ENCODE data around the gene GTF2F1. TPM values are rescaled to one million over a fixed set of nuclear protein-coding genes. Genes with fewer than 3 reads are reported as not detected.

GTF2F1 gene
- total RNA-seq, 1 experiment from 2014 or later = 67.2 TPM

DNA sequence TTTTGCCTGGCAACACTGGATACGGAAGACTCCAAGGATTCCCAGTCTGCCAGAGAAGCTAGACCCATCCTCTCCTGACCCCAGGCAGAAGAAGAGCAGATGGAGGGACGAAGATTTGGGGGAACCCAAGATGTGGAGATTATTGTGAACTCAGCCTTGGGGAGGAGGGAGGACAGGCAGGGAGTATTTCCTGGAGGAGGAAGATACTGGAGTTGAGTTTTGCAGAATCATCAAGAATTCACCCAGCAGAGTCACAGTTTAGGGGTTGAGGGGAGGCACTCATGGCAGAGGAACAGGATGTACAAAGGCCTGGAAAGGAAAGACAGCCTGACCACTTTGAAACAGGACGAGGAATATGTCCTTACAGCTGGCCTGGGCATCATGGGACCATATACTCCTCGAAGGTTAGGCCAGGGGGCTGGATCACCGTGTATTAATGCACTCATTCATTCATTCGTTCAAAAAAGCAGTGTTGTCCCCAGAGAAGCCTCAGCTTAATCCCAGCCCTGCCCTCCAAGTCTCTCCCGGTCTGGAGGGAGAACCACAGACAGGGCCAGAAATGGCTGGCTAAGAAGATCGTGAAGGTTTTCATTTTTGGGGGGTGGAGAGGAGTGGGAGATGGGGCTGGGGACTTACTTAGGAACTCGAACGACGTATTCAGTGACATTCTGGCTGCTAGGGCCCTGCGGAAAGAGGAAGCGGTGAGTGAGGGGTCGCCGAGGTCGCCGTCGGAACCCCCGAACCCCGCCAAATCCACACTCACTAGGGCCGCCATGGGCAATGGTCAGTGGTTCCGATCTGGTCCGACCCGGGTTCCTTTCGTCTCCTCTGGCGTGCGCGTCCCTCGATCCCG lies 517 bp downstream of the GTF2F1 start:
- H3K27me3 Mint-ChIP-seq (ENCODE audit: low read depth) = no peaks in the 10 kb centered on the region
- Histone ChIP-seq H2BK5ac (ENCODE audit: insufficient read length, low read length) (no peak overlapping the region), H4K91ac (ENCODE audit: insufficient read length, low read depth, low read length) (no peak overlapping the region), H3K9me3 (ENCODE audit: control insufficient read depth, low read depth, low read length) (no peaks in the 10 kb centered on the region), H4K8ac (replicated peaks; ENCODE audit: insufficient read length, low read depth, low read length) (no peak overlapping the region), H2AK5ac (ENCODE audit: insufficient read length, low read length) (no peak overlapping the region), H4K5ac (ENCODE audit: insufficient read length, low read depth, low read length) (no peak overlapping the region), H3K14ac (ENCODE audit: insufficient read depth, low read length) (no peak overlapping the region; the same call in 1 of the 2 replicates), H2BK120ac (ENCODE audit: low read depth, low read length, poor library complexity, severe bottlenecking) (no peak overlapping the region), H3K27me3 (ENCODE audit: insufficient read depth, low read length) (no peaks in the 10 kb centered on the region), H3K23me2 (ENCODE audit: insufficient read length, low read depth, low read length, poor library complexity, severe bottlenecking) (peaks cover 6% of the 10 kb centered on the region), H2AFZ (ENCODE audit: low read length) (no peak overlapping the region), H3K56ac (ENCODE audit: insufficient read length, low read depth, low read length) (no peak overlapping the region), H3K9ac (ENCODE audit: extremely low read depth, insufficient read length, low read length) (peak overlapping the region; percentile 57), H3T11ph (ENCODE audit: low read length) (no peak overlapping the region), H3K27ac (ENCODE audit: insufficient read length, low read depth, low read length) (no peak overlapping the region), H3K4ac (ENCODE audit: low read depth, low read length) (no peak overlapping the region), H3K79me1 (ENCODE audit: insufficient read depth, low read depth, low read length, poor library complexity, severe bottlenecking) (peaks cover 9% of the 10 kb centered on the region), H3K18ac (ENCODE audit: insufficient read length, low read depth, low read length) (no peak overlapping the region), H2BK12ac (ENCODE audit: insufficient read length, low read depth, low read length) (no peak overlapping the region), H2BK20ac (ENCODE audit: low read depth, low read length, poor library complexity, severe bottlenecking) (no peak overlapping the region), H3K4me2 (ENCODE audit: insufficient read depth, insufficient read length, low read length) (peak overlapping the region; percentile 90), H2BK15ac (ENCODE audit: low read depth, low read length) (no peak overlapping the region), H3K23ac (ENCODE audit: insufficient read length, low read depth, low read length) (no peak overlapping the region), H3K79me2 (ENCODE audit: insufficient read depth, low read length) (peaks cover 3% of the 10 kb centered on the region; the same call in 1 of the 2 replicates), H3K4me1 (ENCODE audit: insufficient read depth, low read length) (peaks cover 3% of the 10 kb centered on the region; the same call in 1 of the 2 replicates), H4K20me1 (ENCODE audit: control insufficient read depth, insufficient read depth, insufficient read length) (no peaks in the 10 kb centered on the region)
- no peaks in the 10 kb centered on the region for H3K9me3 Mint-ChIP-seq
- no CpG with 5 or more reads among the region's 30 CpGs for WGBS (ENCODE audit: extremely low coverage, insufficient read length, low lambda C conversion rate)
- H3K36me3 Mint-ChIP-seq (ENCODE audit: insufficient read depth in 1 of 3, low read depth in 3 of 3) = peaks cover 10 to 30% (median 26%) of the 10 kb centered on the region in 3 experiments
- peak overlapping the region; percentile 97 for H3K4me3 Mint-ChIP-seq
- H3K27ac Mint-ChIP-seq = peak overlapping the region; percentile 89 to 98 (median 95); a peak in 5 of 7 replicates
- TF ChIP-seq, protein P1, sequence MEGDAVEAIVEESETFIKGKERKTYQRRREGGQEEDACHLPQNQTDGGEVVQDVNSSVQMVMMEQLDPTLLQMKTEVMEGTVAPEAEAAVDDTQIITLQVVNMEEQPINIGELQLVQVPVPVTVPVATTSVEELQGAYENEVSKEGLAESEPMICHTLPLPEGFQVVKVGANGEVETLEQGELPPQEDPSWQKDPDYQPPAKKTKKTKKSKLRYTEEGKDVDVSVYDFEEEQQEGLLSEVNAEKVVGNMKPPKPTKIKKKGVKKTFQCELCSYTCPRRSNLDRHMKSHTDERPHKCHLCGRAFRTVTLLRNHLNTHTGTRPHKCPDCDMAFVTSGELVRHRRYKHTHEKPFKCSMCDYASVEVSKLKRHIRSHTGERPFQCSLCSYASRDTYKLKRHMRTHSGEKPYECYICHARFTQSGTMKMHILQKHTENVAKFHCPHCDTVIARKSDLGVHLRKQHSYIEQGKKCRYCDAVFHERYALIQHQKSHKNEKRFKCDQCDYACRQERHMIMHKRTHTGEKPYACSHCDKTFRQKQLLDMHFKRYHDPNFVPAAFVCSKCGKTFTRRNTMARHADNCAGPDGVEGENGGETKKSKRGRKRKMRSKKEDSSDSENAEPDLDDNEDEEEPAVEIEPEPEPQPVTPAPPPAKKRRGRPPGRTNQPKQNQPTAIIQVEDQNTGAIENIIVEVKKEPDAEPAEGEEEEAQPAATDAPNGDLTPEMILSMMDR (conservative IDR thresholded peaks at IDR 0.05) = no peak
- DNase-seq = no peak
- H3K4me1 Mint-ChIP-seq = peaks cover 18 to 26% of the 10 kb centered on the region in 2 experiments
